GM18499 (cell line): ENCODE data around the gene CREB3L2.
"Not testable (repeated sequence)": the region's sequence is repeated elsewhere in the genome, so short reads cannot be mapped to it uniquely, and the experiment has no call there.

Source experiments
- ATAC-seq: cut with Tn5 transposase; IDR thresholded peaks from one replicate; pipeline ENCODE4 v1.9.1; 2021; ENCODE audit warnings: moderate number of reproducible peaks; ENCODE audit not compliant: insufficient read depth, unreplicated experiment

The CREB3L2 gene

DNA sequence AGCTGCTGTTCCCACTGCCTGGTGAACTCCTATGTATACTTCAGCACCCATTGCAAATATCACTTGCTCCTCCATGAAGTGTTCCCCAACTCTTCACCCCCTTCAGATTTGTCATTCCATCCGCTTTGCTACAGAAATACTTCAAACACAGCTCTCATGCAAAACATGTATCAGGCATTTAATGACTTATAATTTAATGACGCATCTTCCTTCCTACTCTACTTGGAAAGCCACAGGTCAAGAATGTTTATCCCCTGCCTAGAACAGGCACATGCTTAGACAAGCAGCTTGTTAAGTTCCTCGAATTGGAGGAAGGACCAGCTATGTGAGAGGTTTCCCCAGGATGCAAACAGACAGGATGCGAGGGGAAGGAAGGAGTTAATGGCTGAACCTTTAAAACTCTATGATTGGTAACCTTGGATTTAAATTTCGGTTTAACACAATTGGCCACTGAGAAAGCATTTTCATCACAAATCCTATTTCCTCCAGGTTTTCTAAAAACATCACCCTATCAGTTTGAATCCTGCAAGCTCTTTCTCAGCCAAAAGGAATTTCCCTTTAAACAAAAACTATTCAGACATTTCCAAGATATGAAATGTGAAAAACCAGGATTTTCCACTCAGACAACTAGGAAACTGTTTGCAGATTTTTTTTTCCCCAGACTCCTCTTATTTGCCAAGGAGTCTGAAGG, 11.5 kb downstream of the CREB3L2 start:
- no peak for ATAC-seq

GRCh38 chr7:137989590-137989989, 12.3 kb downstream of the CREB3L2 start:
- no peak for ATAC-seq

- no peak for ATAC-seq
Measured at GRCh38 chr7:137989094-137989493, 12.8 kb downstream of the CREB3L2 start.

- ATAC-seq = peak; percentile 28
Measured at GRCh38 chr7:137987968-137988367, 13.9 kb downstream of the CREB3L2 start.

- no peak for ATAC-seq
Measured at GRCh38 chr7:137987563-137987962, 14.3 kb downstream of the CREB3L2 start.

GRCh38 chr7:137987018-137987349, 14.9 kb downstream of the CREB3L2 start:
- ATAC-seq = no peak

GRCh38 chr7:137986252-137987017, 15.5 kb downstream of the CREB3L2 start:
- no peak for ATAC-seq

- ATAC-seq = peak; percentile 32
Measured at GRCh38 chr7:137985897-137986251, 16.0 kb downstream of the CREB3L2 start.

DNA sequence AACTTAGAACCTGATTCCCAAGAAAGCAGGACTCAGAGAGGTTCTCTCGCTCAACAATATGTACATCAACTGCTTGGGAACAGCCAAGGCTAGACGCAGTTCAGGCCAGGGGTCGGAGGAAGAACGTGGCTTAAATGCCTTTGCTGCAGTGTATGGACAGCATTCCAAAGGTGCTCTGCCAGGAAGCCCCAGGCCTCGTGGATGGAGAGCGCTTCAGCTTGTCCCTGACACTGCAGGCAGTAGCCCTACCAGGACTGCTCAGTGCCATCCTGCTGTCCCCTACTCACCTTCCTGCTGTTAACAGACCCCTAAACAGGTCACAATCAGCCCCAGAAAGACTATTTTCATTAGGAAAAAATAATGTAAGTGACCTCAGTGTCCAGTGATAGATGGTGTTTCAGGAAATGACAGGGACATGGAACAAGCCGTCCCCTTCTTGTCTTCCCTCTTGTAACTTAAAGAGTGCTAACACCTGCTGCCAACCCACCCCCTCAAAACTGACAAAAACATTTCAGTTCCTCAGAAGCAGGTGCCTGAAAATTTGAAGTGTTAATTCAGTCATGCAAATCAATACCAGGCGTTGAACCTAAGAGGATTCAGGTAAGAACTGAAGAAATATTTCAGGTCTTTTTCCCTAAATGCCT, 16.5 kb downstream of the CREB3L2 start:
- ATAC-seq = peak; percentile 27

GRCh38 chr7:137984181-137985041, 17.5 kb downstream of the CREB3L2 start:
- ATAC-seq = no peak

DNA sequence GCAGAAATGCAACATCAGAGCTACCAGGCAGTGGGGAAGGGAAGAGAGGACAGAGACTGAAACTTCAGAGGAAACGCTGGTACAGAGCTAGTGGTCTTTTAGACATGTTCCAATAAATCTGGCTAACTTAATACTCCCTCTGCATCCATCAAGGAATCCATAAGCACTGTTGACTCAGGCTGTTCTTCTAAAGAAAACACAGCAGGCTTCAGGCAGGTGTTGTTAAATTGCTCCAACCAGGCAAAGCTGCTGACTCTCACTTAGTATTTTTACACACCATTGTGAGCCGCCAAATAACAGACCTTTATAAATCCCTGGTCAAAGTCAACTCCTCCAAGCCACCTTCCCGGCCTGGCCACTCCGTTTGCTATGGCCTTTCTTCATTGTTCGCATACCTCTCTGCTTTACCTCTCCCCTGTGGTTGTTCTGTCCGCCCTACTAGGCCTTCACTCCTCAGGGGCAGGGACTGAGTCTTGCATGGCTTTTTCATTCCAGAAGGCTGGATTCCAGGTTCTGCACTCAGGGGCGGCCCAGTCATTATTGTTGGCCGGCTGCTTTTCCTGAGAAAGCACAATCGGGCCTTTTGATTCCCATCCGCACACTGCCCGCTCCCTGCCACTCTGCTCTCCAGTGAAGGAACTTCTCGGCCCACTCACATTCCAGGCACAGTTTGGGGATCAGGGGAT, 18.4 kb downstream of the CREB3L2 start:
- no peak for ATAC-seq

GRCh38 chr7:137982394-137982793, 19.5 kb downstream of the CREB3L2 start:
- not testable (repeated sequence) for ATAC-seq

- ATAC-seq = peak; percentile 66
Measured at GRCh38 chr7:137981668-137982067, 20.2 kb downstream of the CREB3L2 start.

GRCh38 chr7:137981175-137981574, 20.7 kb downstream of the CREB3L2 start:
- ATAC-seq = no peak

GRCh38 chr7:137980308-137980707, 21.6 kb downstream of the CREB3L2 start:
- ATAC-seq = no peak

DNA sequence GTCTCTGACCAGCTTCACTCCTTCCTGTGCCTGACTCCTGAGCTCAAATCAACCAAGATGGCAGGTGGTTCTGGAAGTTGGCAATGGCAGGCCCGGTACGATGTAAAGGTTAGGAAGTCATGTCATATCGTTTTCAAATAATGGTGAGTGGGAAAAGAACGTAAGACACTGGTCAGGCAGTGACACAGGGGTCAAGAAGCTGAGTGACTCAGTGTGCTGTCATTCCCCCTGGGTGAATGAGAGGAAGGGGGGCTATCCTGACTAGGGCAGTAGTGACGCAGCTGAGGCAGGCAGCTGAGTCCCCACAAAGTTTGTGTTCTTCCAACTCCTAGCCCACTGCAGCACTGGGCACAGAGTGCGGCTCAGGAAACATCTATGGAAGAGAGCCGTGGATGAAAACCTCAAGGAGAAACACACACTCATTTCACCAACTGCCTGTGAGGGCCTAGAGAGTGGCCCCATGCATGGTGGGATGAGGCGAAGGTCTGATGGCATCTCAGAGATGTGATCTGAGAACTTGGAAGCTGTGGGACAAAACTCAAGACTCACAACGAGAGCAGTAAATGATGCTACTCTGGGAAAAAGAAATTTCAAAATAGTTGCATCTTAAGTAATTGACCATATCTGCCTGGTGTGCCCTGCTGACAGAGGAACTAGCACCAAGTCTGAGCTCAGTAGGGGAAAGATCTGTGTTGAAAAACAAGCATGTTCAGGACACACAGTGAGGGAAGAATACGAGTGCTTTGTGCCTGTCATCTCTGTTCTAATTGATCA, 23.2 kb downstream of the CREB3L2 start:
- ATAC-seq = no peak

- ATAC-seq = no peak
Measured at GRCh38 chr7:137977173-137977572, 24.7 kb downstream of the CREB3L2 start.

DNA sequence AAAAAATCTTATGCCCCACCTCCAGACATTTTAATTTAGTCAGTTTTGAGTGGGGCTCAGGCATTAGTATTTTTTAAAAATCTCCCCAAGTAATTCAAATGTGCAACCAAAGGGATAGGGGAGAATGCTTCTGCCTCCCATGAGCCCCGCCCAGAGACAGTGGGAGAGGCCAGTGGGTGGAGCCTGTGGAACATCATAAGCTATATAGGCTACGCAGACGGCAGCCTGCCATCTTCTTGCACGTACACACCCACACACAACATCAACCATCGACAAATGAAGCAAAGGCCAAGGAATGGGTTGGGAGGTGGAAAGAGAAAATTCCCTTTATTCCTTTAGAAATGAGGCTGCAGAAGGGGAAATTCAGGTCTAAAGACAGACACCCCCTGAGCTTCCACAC, 25.2 kb downstream of the CREB3L2 start:
- no peak for ATAC-seq

DNA sequence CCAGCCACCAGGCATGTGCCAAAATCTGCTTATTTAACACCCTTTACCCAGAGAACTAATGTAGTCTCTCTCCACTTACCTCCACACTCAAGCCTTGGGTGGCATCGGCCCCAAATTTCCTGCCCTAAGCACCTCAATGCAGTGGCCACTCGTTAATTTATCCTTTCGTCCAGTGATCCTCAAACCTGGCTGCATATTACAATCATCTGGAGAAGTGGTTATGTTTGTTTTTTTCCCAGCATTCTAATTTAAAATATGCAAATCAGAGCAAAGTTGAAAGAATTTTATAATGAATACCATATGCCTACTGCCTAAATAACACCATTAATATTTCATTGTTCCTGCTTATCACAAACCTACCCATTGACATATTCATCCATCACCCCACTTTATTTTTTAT, 25.7 kb downstream of the CREB3L2 start:
- no peak for ATAC-seq
